H9 (cell line): ENCODE results near the gene SCEL. TPM values are rescaled to one million over a fixed set of nuclear protein-coding genes. Genes with fewer than 3 reads are reported as not detected.
A peak's percentile ranks its signal among the peaks of the same experiment; 100 is the strongest.

Experiments
- DNase-seq: peaks from one replicate; pipeline ENCODE4 v3.0.0-alpha.2; 2017
- H2AFZ ChIP-seq: one replicate; pipeline ENCODE4 v1.6.1; 2013; ENCODE audit warnings: mild to moderate bottlenecking, low read length, control low read depth, moderate library complexity
- H2AK5ac ChIP-seq: 2 replicates; pipeline ENCODE4 v1.6.1; 2013; ENCODE audit warnings: low read length, control low read depth, mixed read lengths; ENCODE audit not compliant: insufficient read length
- H2BK120ac ChIP-seq: one replicate; pipeline ENCODE4 v1.6.1; 2013; ENCODE audit warnings: low read depth, mild to moderate bottlenecking, low read length, control low read depth, inconsistent platforms; ENCODE audit not compliant: poor library complexity, severe bottlenecking
- H2BK12ac ChIP-seq: 2 replicates; pipeline ENCODE4 v1.6.1; 2013; ENCODE audit warnings: low read length, control low read depth, mixed read lengths, low read depth; ENCODE audit not compliant: insufficient read length
- H2BK15ac ChIP-seq: 2 replicates; pipeline ENCODE4 v1.6.1; 2013; ENCODE audit warnings: low read depth, low read length, control low read depth
- H2BK20ac ChIP-seq: one replicate; pipeline ENCODE4 v1.6.1; 2013; ENCODE audit warnings: low read depth, mild to moderate bottlenecking, low read length, control low read depth, inconsistent platforms; ENCODE audit not compliant: poor library complexity, severe bottlenecking
- H2BK5ac ChIP-seq: 2 replicates; pipeline ENCODE4 v1.6.1; 2013; ENCODE audit warnings: low read length, control low read depth, mixed read lengths; ENCODE audit not compliant: insufficient read length
- H3K14ac ChIP-seq: 2 replicates; pipeline ENCODE4 v1.6.1; 2013; ENCODE audit warnings: low read length, control low read depth; ENCODE audit not compliant: insufficient read depth
- H3K18ac ChIP-seq: 2 replicates; pipeline ENCODE4 v1.6.1; 2013; ENCODE audit warnings: low read depth, mild to moderate bottlenecking, mixed read lengths, low read length, control low read depth; ENCODE audit not compliant: insufficient read length
- H3K23ac ChIP-seq: 2 replicates; pipeline ENCODE4 v1.6.1; 2013; ENCODE audit warnings: low read length, control low read depth, mixed read lengths, low read depth; ENCODE audit not compliant: insufficient read length
- H3K23me2 ChIP-seq: 2 replicates; pipeline ENCODE4 v1.6.1; 2013; ENCODE audit warnings: low read depth, mild to moderate bottlenecking, mixed read lengths, low read length, control low read depth; ENCODE audit not compliant: insufficient read length, poor library complexity, severe bottlenecking
- H3K27ac ChIP-seq: 2 replicates; pipeline ENCODE4 v1.5.1; 2013; ENCODE audit warnings: low read length, control low read depth, mixed read lengths, low read depth; ENCODE audit not compliant: insufficient read length
- H3K27me3 ChIP-seq: 2 replicates; pipeline ENCODE4 v1.6.1; 2013; ENCODE audit warnings: low read length, control low read depth, inconsistent platforms; ENCODE audit not compliant: insufficient read depth
- H3K4ac ChIP-seq: 2 replicates; pipeline ENCODE4 v1.6.1; 2013; ENCODE audit warnings: low read depth, mild to moderate bottlenecking, control low read depth, inconsistent platforms, low read length, moderate library complexity
- H3K4me1 ChIP-seq: 2 replicates; pipeline ENCODE4 v1.6.1; 2013; ENCODE audit warnings: low read length, control low read depth, inconsistent platforms; ENCODE audit not compliant: insufficient read depth
- H3K4me2 ChIP-seq: 2 replicates; pipeline ENCODE4 v1.6.1; 2013; ENCODE audit warnings: low read length, control low read depth, mixed read lengths; ENCODE audit not compliant: insufficient read length, insufficient read depth
- H3K56ac ChIP-seq: 2 replicates; pipeline ENCODE4 v1.6.1; 2013; ENCODE audit warnings: low read depth, mild to moderate bottlenecking, mixed read lengths, low read length, control low read depth; ENCODE audit not compliant: insufficient read length
- H3K79me1 ChIP-seq: 2 replicates; pipeline ENCODE4 v1.6.1; 2013; ENCODE audit warnings: low read depth, mild to moderate bottlenecking, moderate library complexity, low read length, control low read depth, inconsistent platforms; ENCODE audit not compliant: insufficient read depth, poor library complexity, severe bottlenecking
- H3K79me2 ChIP-seq: 2 replicates; pipeline ENCODE4 v1.6.1; 2013; ENCODE audit warnings: low read length, control low read depth, inconsistent platforms; ENCODE audit not compliant: insufficient read depth
- H3K9ac ChIP-seq: 2 replicates; pipeline ENCODE4 v1.6.1; 2013; ENCODE audit warnings: low read length, control low read depth, mixed read lengths; ENCODE audit not compliant: insufficient read length; ENCODE audit errors: extremely low read depth
- H3K9me3 ChIP-seq: one replicate; pipeline ENCODE4 v1.6.1; 2013; ENCODE audit warnings: low read depth, low read length, inconsistent platforms; ENCODE audit not compliant: control insufficient read depth
- H3T11ph ChIP-seq: one replicate; pipeline ENCODE4 v1.6.1; 2013; ENCODE audit warnings: mild to moderate bottlenecking, low read length, control low read depth, inconsistent platforms
- H4K20me1 ChIP-seq: one replicate; pipeline ENCODE4 v1.6.1; 2013; ENCODE audit not compliant: control insufficient read depth, insufficient read length, insufficient read depth
- H4K5ac ChIP-seq: 2 replicates; pipeline ENCODE4 v1.6.1; 2013; ENCODE audit warnings: low read depth, mild to moderate bottlenecking, mixed read lengths, low read length, control low read depth; ENCODE audit not compliant: insufficient read length
- H4K8ac ChIP-seq: replicated peaks from 2 replicates; pipeline ENCODE4 v1.6.1; 2013; ENCODE audit warnings: low read length, control low read depth, mixed read lengths, low read depth; ENCODE audit not compliant: insufficient read length
- H4K91ac ChIP-seq: 2 replicates; pipeline ENCODE4 v1.6.1; 2013; ENCODE audit warnings: low read depth, mild to moderate bottlenecking, moderate library complexity, mixed read lengths, low read length, control low read depth; ENCODE audit not compliant: insufficient read length
- H3K27ac Mint-ChIP-seq, 3 experiments: 2 replicates in 2 of 3; 3 replicates in 1 of 3; pipeline ENCODE4 v1.8.0; 2020 to 2021; ENCODE audit warnings: mixed read lengths in 3 of 3, mild to moderate bottlenecking in 1 of 3, moderate library complexity in 1 of 3
- H3K27me3 Mint-ChIP-seq: 2 replicates; pipeline ENCODE4 v1.8.0; 2021; ENCODE audit warnings: low read depth, mild to moderate bottlenecking, moderate library complexity, mixed read lengths
- H3K36me3 Mint-ChIP-seq, 3 experiments: 2 replicates in 2 of 3; 3 replicates in 1 of 3; pipeline ENCODE4 v1.8.0; 2020 to 2021; ENCODE audit warnings: low read depth in 3 of 3, mixed read lengths in 3 of 3; ENCODE audit not compliant: insufficient read depth in 1 of 3
- H3K4me1 Mint-ChIP-seq, 2 experiments: 2 replicates each; pipeline ENCODE4 v1.8.0; 2020; ENCODE audit warnings: mixed read lengths in 2 of 2
- H3K4me3 Mint-ChIP-seq, 2 experiments: 2 replicates in 1 of 2; 3 replicates in 1 of 2; pipeline ENCODE4 v1.8.0; 2020 to 2021; ENCODE audit warnings: mild to moderate bottlenecking in 2 of 2, mixed read lengths in 2 of 2, moderate library complexity in 1 of 2
- H3K9me3 Mint-ChIP-seq, 2 experiments: 2 replicates in 1 of 2; 3 replicates in 1 of 2; pipeline ENCODE4 v1.8.0; 2020; ENCODE audit warnings: mild to moderate bottlenecking in 2 of 2, mixed read lengths in 2 of 2, moderate library complexity in 1 of 2
- CTCF ChIP-seq: fragments of 200-600 bp; sonication (generic); conservative IDR thresholded peaks from 3 replicates; pipeline ENCODE4 v1.8.0; 2021; ENCODE audit warnings: antibody characterized with exemption, mild to moderate bottlenecking
- WGBS: extraction: QIAGEN DNeasy Blood & Tissue Kit; methylation state at CpG from one replicate; pipeline ENCODE4 v1.1.7; 2013; ENCODE audit warnings: missing lambda C conversion rate, low lambda C conversion rate, mixed read lengths; ENCODE audit not compliant: insufficient read length; ENCODE audit errors: extremely low coverage; 5-methylcytosine and 5-hydroxymethylcytosine counted together
- total RNA-seq: library from RNA; stranded (reverse); gene quantifications from 2 replicates; pipeline ENCODE4 v1.2.1, GENCODE V29; 2021

Gene SCEL
- total RNA-seq, 1 experiment from 2014 or later: not detected

- WGBS: no CpG with 5 or more reads among the region's 3 CpGs
- H4K8ac ChIP-seq: no peak overlapping the region
- H3K56ac ChIP-seq: no peak overlapping the region
- no peak overlapping the region for H4K5ac ChIP-seq
- peak overlapping the region; percentile 34 for H2BK20ac ChIP-seq
- H3K18ac ChIP-seq: no peak overlapping the region
- no peaks in the 10 kb centered on the region for H3K79me2 ChIP-seq
- peaks cover 12 to 14% of the 10 kb centered on the region in 2 experiments for H3K4me1 Mint-ChIP-seq
- no peak overlapping the region for H2AFZ ChIP-seq
- no peak for DNase-seq
- H3K4me1 ChIP-seq: no peaks in the 10 kb centered on the region
- no peak for TF ChIP-seq CTCF
- H2BK5ac ChIP-seq: no peak overlapping the region
- H3K4me2 ChIP-seq: no peak overlapping the region
- peaks cover 0 to 3% of the 10 kb centered on the region in 2 experiments; a peak in 1 of 5 replicates for H3K9me3 Mint-ChIP-seq
- no peaks in the 10 kb centered on the region for H3K79me1 ChIP-seq
- peak overlapping the region in 2 of 3 experiments; percentile 42 to 74; a peak in 4 of 7 replicates for H3K27ac Mint-ChIP-seq
- no peak overlapping the region for H3T11ph ChIP-seq
- H3K14ac ChIP-seq: no peak overlapping the region
- H3K23me2 ChIP-seq: no peaks in the 10 kb centered on the region
- no peaks in the 10 kb centered on the region for H3K9me3 ChIP-seq
- no peak overlapping the region for H2BK12ac ChIP-seq
- H3K27me3 ChIP-seq: no peaks in the 10 kb centered on the region
- no peak overlapping the region for H2BK15ac ChIP-seq
- H3K27me3 Mint-ChIP-seq: no peaks in the 10 kb centered on the region
- H3K23ac ChIP-seq: no peak overlapping the region
- H3K4ac ChIP-seq: no peak overlapping the region
- H3K9ac ChIP-seq: no peak overlapping the region
- no peak overlapping the region for H3K4me3 Mint-ChIP-seq
- H3K27ac ChIP-seq: peak overlapping the region; percentile 55
- no peaks in the 10 kb centered on the region for H4K20me1 ChIP-seq
- no peak overlapping the region for H2AK5ac ChIP-seq
- H4K91ac ChIP-seq: no peak overlapping the region
- no peaks in the 10 kb centered on the region for H3K36me3 Mint-ChIP-seq
- H2BK120ac ChIP-seq: no peak overlapping the region
Observed at GRCh38 chr13:77522444-77522843, 13.1 kb upstream of the SCEL start.
